ENCODE results near the gene PPME1.

Gene PPME1

DNA sequence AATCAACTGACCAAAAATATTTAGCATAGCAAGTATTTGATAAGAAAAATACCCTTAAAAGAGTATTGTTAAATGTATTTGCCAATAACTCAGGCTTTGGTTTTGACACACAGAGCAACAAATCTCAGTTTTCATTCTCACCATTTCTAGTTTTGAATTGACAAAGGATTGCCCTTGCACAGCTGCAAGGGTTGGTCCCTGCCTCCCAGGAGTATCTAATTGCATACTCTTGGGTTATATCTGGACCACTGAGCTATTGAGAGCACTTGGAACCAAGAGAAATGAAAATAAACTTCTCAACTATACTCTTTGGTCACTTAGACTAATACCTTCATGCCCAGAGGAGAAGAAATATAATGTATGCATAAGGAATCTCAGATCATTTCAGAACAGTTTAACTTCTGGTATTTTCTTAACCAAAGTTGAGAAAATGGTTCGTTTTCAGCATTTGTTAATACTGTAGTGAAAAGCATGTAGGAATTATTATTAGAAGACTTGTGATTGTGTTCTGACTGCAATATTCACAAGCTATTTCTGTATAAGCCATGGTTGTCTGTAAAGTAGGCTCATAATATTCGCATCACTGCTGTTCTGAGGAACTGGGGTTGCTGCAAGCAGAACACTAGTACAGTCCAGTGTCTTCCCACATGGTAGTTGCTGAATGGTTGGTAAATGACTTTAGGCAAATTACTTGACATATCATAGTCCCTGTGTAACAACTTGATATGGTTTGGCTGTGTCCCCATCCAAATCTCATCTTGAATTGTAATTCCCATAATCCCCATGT, 8.2 kb upstream of the PPME1 start:
- no peak for DNase-seq

GRCh38 chr11:74168838-74169237, 2.3 kb upstream of the PPME1 start:
- DNase-seq, result no peak

GRCh38 chr11:74169738-74170458, 1.2 kb upstream of the PPME1 start:
- no peak for DNase-seq

- no peak for DNase-seq
Measured at GRCh38 chr11:74171630-74171968, 510 bp downstream of the PPME1 start.

- DNase-seq, result no peak
Measured at GRCh38 chr11:74171997-74172396, 908 bp downstream of the PPME1 start.

DNA sequence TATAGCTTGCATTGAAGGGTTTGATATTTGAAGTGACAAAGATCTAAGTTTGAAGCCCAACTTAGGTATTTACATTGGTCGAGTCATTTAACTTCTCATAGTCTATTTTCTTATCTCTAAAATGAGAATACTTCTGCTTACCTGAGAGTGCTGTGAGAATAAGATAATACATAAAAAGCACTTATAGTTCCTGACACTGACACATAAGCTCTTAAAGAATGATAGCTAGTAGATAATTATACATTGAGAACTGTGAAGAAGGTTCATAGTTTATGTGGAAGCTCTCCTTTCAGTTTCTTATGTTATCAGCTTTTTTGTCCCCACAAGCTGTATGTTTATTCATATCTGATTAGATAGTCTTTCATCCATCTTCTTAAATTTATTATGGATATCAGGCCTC, 4.8 kb downstream of the PPME1 start:
- DNase-seq, result no peak

DNA sequence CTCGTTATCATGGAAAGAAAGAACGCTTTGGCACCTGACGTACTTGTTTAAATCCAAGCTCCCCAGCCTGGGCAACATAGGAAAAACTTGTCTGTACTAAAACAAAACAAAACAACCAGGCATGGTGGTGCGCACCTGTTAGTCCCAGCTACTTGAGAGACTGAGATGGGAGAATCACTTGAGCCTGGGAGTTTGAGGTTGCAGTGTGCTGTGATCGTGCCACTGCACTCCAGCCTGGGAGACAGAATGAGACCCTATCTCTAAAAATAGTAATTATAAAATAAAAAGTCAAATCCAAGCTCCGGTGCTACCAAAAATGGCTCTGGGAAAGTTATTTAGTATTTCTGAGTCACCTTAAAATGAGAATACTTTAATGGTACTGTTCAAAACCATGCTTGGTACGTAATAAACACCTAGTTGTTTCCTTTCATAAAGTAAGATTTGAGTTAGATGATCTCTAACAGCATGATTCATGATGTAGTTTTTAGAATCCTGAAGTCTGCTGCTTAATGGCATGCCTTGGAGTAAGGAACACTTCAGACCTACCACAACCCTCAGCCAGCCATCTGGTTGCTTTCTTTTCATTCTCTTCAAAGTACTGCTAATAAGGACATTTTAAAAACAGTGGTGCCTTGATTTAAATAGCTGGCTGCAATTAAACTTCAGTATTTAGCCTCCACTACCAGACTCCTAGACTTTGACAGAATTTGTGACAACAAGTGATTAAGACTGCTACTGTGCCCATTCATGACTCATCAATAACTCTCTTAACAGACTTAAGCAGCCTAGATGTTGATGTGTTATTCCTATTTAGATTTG, 8.4 kb downstream of the PPME1 start:
- no peak for DNase-seq

DNA sequence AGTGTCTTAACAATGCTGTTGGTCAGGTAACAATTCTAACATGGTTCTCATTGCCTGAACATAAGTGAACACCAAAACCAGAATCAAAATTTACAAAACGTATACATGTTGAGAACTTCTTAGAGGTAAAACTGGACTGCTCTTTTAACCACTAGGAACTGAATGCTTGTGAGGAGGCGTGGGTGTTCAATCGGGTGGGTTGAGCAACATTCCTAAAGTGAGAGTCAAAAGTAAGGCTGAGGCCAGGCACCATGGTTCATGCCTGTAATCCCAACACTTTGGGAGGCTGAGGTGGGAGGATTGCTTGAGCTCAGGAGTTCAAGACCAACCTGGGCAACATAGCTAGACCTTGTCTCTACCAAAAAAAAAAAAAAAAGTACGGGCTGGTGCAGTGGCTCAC, 11.5 kb downstream of the PPME1 start:
- no peak for DNase-seq

GRCh38 chr11:74185285-74185684, 14.2 kb downstream of the PPME1 start:
- DNase-seq, result no peak

DNA sequence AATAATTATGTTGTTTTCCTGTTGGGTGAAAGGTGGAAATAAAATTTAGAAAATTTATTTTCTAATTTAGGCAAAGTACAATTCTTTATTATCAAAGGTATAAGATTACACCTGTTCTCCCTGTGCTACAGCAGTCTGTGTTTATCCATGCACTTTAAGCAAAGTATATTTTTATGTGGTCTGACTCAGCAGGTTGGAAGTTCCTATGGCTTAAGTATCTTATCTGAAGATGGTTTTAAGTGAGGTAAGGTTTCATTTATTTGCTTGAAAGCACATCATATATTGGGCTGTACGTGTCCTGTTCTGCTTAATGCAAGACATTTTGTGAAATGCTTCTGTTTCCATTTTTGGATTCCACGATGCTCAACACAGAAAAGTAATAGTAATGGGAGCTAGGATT, 14.6 kb downstream of the PPME1 start:
- no peak for DNase-seq

GRCh38 chr11:74195828-74196227, 24.7 kb downstream of the PPME1 start:
- DNase-seq, result no peak

- DNase-seq, result no peak
Measured at GRCh38 chr11:74196781-74197486, 25.8 kb downstream of the PPME1 start.

DNA sequence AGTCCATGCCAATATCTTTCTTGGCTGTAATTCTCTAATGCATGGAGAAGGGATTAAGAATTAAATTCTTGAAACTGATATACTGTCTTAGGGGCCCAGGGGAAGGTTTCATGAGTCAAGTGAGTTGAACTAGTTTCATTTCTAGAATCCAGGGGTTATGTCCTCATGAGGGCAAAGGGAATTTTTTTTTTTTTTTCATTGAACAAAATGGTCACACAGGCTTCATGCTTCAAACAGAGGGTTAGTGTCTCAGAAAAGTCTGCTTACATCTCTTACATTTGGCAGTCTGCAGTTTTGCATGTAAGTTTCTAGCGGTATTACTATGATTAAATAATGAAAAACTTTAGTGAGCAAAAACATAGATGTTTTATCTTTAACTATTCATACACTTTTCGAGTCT, 32.9 kb downstream of the PPME1 start:
- no peak for DNase-seq

- DNase-seq, result no peak
Measured at GRCh38 chr11:74204701-74205100, 33.6 kb downstream of the PPME1 start.

GRCh38 chr11:74205181-74205580, 34.1 kb downstream of the PPME1 start:
- no peak for DNase-seq

- no peak for DNase-seq
Measured at GRCh38 chr11:74206746-74207145, 35.7 kb downstream of the PPME1 start.

DNA sequence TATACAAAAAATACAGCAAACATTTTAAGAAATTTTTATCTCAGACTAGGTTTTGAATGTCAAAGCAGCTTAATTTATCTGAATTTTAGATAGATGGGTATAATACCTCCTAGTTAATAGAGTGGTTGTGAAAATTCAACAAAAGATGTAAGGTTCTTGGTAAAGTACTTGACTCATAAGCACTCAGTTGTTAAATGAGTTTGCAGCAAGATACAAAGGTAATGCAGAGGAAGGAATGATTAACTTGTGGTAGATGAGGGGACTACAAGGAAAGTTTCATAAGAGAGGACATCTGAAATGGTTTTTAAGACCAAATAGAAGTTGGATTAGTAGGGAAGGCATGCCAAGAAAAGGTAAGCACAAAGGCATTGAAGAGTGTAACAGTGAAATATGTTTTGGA, 37.4 kb downstream of the PPME1 start:
- DNase-seq, result no peak

- no peak for DNase-seq
Measured at GRCh38 chr11:74212533-74212932, 41.4 kb downstream of the PPME1 start.

- DNase-seq, result no peak
Measured at GRCh38 chr11:74220376-74220775, 49.3 kb downstream of the PPME1 start.

GRCh38 chr11:74221816-74222215, 50.7 kb downstream of the PPME1 start:
- DNase-seq, result no peak

GRCh38 chr11:74225565-74225964, 54.5 kb downstream of the PPME1 start:
- no peak for DNase-seq

DNA sequence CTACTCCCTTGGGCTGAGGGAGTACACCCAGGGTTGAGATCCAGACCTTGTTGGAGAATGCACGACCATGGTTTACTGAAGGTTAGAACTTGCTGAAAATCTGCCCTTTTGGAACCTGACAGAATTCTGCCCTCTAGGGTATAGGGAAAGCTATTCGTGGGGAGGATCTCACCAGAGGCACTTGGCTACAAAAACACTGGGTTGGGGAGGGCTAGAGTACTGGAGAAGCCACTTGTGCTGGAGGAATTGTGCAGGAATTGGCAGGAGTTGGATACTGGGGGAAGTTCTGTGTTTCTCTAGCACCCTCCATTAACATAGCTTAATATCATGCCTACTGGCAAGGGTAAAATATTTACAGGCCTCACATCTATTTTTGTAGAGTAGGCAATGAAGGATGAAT, 55.8 kb downstream of the PPME1 start:
- no peak for DNase-seq

DNA sequence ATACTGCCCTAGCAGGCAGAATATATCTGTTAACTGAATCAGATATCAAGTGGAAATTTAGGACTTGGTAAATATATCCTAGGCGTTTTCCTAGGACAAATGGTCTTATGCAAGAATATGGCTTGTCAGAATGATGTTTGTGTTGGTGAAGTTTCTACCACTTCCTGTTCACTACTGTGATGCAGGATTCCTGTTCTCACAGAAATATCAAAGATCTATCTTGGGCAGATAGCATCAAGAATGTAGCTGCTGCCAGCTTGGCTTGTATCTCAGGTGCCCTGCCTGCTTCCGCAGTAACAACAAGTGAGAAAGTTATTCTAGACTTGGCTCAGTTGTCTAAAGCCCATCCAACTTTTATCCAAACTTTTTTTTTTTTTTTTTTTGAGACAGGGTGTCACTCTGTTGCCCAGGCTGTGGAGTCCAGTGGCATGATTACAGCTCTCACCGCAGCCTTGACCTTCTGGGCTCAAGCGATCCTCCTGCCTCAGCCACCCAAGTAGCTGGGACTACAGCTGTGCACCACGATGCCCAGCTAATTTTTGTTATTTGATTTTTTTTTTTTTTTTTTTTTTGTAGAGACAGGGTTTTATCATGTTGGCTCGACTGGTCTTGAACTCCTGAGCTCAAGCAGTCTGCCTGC, 61.3 kb downstream of the PPME1 start:
- DNase-seq, result no peak
